Gastroesophageal sphincter (tissue), 3 donors: Measurements from ENCODE around the gene CIB4.

Experiments
- POLR2A ChIP-seq, 2 donors: fragments of 450-650 bp; IDR thresholded peaks; one replicate each; pipeline ENCODE4 v1.6.1; 2017; ENCODE audit warnings: antibody characterized with exemption in 2 of 2, mild to moderate bottlenecking in 2 of 2, moderate library complexity in 1 of 2
- POLR2AphosphoS5 ChIP-seq: sonication (generic); formaldehyde crosslinking; IDR thresholded peaks from one replicate; pipeline ENCODE4 v1.6.1; 2017; ENCODE audit warnings: antibody characterized with exemption
- TF ChIP-seq, protein P1 (sequence below), 4 experiments: fragments of 200-600 bp in 2 of 4; fragments of 450-650 bp in 2 of 4; sonication (generic) in 1 of 4; IDR thresholded peaks; one replicate each; pipeline ENCODE4 v1.5.1; 2017 to 2019; ENCODE audit warnings: antibody characterized with exemption in 4 of 4, mild to moderate bottlenecking in 2 of 4, moderate library complexity in 2 of 4

DNA sequence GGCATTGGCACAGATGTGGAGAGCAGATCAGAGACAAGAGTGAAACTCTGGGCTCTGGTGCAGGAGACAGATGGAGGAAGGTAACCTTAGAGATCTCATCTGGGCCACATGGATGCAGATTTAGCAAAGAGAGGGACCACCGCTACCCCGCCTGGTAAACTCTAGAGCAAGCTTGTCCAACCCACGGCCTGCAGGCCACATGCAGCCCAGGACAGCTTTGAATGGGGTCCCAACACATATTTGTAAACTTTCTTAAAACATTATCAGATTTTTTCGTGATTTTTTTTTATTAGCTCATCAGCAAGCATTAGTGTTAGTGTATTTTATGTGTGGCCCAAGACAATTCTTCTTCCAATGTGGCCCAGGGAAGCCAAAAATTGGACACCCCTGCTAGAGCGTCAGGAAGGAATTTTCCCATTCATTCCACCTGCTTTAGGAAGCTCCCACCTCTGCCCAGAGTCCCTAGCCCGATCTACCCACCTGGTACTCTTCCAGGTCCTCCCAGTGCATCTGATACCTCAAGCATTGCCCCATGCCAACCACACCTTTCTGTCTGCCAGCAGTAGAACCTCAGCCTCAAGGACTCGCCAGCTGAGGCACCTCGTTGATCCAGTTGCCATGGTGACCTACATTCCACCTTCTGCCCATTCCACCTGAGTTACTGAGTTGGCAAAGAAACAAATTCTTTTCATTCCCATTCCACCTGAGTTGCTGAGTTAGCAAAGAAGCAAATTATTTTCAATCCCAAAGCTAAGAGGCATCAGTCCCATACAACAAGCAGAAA, at the start of gene CIB4:
- TF ChIP-seq, protein P1, sequence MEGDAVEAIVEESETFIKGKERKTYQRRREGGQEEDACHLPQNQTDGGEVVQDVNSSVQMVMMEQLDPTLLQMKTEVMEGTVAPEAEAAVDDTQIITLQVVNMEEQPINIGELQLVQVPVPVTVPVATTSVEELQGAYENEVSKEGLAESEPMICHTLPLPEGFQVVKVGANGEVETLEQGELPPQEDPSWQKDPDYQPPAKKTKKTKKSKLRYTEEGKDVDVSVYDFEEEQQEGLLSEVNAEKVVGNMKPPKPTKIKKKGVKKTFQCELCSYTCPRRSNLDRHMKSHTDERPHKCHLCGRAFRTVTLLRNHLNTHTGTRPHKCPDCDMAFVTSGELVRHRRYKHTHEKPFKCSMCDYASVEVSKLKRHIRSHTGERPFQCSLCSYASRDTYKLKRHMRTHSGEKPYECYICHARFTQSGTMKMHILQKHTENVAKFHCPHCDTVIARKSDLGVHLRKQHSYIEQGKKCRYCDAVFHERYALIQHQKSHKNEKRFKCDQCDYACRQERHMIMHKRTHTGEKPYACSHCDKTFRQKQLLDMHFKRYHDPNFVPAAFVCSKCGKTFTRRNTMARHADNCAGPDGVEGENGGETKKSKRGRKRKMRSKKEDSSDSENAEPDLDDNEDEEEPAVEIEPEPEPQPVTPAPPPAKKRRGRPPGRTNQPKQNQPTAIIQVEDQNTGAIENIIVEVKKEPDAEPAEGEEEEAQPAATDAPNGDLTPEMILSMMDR (IDR thresholded peaks at IDR 0.05): no peak
- TF ChIP-seq POLR2A (IDR thresholded peaks at IDR 0.05): no peak
- TF ChIP-seq POLR2AphosphoS5: no peak
